ENCODE data around the gene CCDC170. TPM values are rescaled to one million over a fixed set of nuclear protein-coding genes. Genes with fewer than 3 reads are reported as not detected.
A peak's percentile ranks its signal among the peaks of the same experiment; 100 is the strongest.

The CCDC170 gene
- total RNA-seq, 1 donor from 2014 or later = 0.06 TPM

- DNase-seq (ENCODE audit: low read depth) = no peak
- H3K4me3 ChIP-seq (ENCODE audit: low read depth, low read length) = no peak overlapping the region
- TF ChIP-seq CTCF (conservative IDR thresholded peaks at IDR 0.05; ENCODE audit: low read depth, low read length) = no peak
These were observed 165.4 kb downstream of the CCDC170 start for GRCh38 chr6:151659212-151659611.

- no peak for TF ChIP-seq CTCF (conservative IDR thresholded peaks at IDR 0.05; ENCODE audit: low read depth, low read length)
These were observed 167.7 kb downstream of the CCDC170 start for GRCh38 chr6:151661509-151661908.

GRCh38 chr6:151661928-151662327 is 168.1 kb downstream of the CCDC170 start:
- H3K4me3 ChIP-seq (ENCODE audit: low read depth, low read length) = no peak overlapping the region
- no peak for DNase-seq (ENCODE audit: low read depth)
- peak; percentile 45 for TF ChIP-seq CTCF (conservative IDR thresholded peaks at IDR 0.05; ENCODE audit: low read depth, low read length)

More at GRCh38 chr6:151661509-151661908, 167.7 kb downstream of the CCDC170 start:
- no peak overlapping the region for H3K4me3 ChIP-seq (ENCODE audit: low read depth, low read length)
- DNase-seq (ENCODE audit: low read depth) = no peak

GRCh38 chr6:151663559-151663958 is 169.7 kb downstream of the CCDC170 start:
- no peak for DNase-seq (ENCODE audit: low read depth)
- H3K4me3 ChIP-seq (ENCODE audit: low read depth, low read length) = no peak overlapping the region
- no peak for TF ChIP-seq CTCF (conservative IDR thresholded peaks at IDR 0.05; ENCODE audit: low read depth, low read length)

DNA sequence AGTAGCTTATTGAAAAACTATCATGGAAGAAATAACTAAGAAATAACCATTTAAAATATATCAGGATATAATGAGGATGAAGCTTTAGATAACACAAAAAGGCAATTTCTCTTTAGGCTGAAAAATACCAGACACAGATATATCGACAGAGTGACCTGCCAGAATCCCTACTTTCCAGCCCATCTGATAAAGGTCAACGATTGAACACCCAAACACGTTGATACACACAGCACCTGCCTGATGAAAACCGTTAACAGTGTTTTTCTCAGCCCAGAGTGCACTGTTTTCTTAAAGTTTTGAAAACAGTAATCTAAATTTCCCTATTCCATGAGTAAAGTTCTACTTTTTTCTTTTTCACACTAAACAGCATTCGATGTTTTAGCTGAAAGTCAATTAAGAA is 170.6 kb downstream of the CCDC170 start:
- H3K4me3 ChIP-seq (ENCODE audit: low read depth, low read length) = no peak overlapping the region
- DNase-seq (ENCODE audit: low read depth) = no peak
- no peak for TF ChIP-seq CTCF (conservative IDR thresholded peaks at IDR 0.05; ENCODE audit: low read depth, low read length)

- TF ChIP-seq CTCF (conservative IDR thresholded peaks at IDR 0.05; ENCODE audit: low read depth, low read length) = no peak
- DNase-seq (ENCODE audit: low read depth) = no peak
- no peak overlapping the region for H3K4me3 ChIP-seq (ENCODE audit: low read depth, low read length)
These were observed 171.5 kb downstream of the CCDC170 start for GRCh38 chr6:151665329-151665728.

GRCh38 chr6:151666526-151666925 is 172.7 kb downstream of the CCDC170 start:
- no peak for DNase-seq (ENCODE audit: low read depth)
- no peak overlapping the region for H3K4me3 ChIP-seq (ENCODE audit: low read depth, low read length)

More at GRCh38 chr6:151666526-151666925, 172.7 kb downstream of the CCDC170 start:
- TF ChIP-seq CTCF (conservative IDR thresholded peaks at IDR 0.05; ENCODE audit: low read depth, low read length) = no peak

All from epithelial cell of proximal tubule (primary cell).